ENCODE measurements around the gene HUWE1. TPM values are rescaled to one million over a fixed set of nuclear protein-coding genes. Genes with fewer than 3 reads are reported as not detected.
A peak's percentile ranks its signal among the peaks of the same experiment; 100 is the strongest.

HUWE1 gene
- total and polyA plus RNA-seq, 2 experiments from 2014 or later: 61.2 to 225 TPM

DNA sequence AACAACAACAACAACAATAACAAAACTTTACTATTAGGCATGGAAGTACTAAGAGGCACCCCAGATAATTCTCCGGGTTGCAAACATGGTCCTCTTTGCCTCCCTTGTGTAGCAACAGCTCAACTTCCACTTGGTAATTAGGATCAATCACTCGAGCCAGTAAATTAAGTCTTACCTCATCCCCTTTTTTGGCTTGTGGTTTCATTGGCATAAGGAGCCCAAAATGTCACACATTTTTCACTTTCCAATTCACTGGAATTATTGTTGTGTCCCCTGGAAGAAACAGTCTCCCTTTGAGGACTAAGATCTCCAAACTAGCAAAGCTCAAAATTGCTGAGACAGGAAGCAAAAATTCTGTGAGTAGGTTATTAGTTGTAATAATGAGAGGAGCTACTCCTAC is 203.1 kb downstream of the HUWE1 start (continued):
- TF ChIP-seq, protein P1, sequence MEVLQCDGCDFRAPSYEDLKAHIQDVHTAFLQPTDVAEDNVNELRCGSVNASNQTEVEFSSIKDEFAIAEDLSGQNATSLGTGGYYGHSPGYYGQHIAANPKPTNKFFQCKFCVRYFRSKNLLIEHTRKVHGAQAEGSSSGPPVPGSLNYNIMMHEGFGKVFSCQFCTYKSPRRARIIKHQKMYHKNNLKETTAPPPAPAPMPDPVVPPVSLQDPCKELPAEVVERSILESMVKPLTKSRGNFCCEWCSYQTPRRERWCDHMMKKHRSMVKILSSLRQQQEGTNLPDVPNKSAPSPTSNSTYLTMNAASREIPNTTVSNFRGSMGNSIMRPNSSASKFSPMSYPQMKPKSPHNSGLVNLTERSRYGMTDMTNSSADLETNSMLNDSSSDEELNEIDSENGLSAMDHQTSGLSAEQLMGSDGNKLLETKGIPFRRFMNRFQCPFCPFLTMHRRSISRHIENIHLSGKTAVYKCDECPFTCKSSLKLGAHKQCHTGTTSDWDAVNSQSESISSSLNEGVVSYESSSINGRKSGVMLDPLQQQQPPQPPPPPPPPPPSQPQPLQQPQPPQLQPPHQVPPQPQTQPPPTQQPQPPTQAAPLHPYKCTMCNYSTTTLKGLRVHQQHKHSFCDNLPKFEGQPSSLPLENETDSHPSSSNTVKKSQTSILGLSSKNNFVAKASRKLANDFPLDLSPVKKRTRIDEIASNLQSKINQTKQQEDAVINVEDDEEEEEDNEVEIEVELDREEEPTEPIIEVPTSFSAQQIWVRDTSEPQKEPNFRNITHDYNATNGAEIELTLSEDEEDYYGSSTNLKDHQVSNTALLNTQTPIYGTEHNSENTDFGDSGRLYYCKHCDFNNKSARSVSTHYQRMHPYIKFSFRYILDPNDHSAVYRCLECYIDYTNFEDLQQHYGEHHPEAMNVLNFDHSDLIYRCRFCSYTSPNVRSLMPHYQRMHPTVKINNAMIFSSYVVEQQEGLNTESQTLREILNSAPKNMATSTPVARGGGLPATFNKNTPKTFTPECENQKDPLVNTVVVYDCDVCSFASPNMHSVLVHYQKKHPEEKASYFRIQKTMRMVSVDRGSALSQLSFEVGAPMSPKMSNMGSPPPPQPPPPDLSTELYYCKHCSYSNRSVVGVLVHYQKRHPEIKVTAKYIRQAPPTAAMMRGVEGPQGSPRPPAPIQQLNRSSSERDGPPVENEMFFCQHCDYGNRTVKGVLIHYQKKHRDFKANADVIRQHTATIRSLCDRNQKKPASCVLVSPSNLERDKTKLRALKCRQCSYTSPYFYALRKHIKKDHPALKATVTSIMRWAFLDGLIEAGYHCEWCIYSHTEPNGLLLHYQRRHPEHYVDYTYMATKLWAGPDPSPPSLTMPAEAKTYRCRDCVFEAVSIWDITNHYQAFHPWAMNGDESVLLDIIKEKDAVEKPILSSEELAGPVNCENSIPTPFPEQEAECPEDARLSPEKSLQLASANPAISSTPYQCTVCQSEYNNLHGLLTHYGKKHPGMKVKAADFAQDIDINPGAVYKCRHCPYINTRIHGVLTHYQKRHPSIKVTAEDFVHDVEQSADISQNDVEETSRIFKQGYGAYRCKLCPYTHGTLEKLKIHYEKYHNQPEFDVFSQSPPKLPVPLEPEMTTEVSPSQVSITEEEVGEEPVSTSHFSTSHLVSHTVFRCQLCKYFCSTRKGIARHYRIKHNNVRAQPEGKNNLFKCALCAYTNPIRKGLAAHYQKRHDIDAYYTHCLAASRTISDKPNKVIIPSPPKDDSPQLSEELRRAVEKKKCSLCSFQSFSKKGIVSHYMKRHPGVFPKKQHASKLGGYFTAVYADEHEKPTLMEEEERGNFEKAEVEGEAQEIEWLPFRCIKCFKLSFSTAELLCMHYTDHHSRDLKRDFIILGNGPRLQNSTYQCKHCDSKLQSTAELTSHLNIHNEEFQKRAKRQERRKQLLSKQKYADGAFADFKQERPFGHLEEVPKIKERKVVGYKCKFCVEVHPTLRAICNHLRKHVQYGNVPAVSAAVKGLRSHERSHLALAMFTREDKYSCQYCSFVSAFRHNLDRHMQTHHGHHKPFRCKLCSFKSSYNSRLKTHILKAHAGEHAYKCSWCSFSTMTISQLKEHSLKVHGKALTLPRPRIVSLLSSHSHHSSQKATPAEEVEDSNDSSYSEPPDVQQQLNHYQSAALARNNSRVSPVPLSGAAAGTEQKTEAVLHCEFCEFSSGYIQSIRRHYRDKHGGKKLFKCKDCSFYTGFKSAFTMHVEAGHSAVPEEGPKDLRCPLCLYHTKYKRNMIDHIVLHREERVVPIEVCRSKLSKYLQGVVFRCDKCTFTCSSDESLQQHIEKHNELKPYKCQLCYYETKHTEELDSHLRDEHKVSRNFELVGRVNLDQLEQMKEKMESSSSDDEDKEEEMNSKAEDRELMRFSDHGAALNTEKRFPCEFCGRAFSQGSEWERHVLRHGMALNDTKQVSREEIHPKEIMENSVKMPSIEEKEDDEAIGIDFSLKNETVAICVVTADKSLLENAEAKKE (CRISPR knock-in tag; IDR thresholded peaks at IDR 0.05): no peak
- no peak for TF ChIP-seq JUNB (IDR thresholded peaks at IDR 0.05; ENCODE audit: unreplicated experiment)

MicroRNA genes within 50 kb of the gene (microRNA counts, 767-probe panel; counts per million panel counts)
- microRNA hsa-miR-98: not detected

Small RNA genes within 50 kb of the gene (microRNA-seq; reads per million reads assigned to microRNA genes)
- 10.0 reads per million, percentile 34 among the genes with 10 or more reads in this experiment for gene MIR98
- gene MIRLET7F2: 2.7 reads per million, percentile 8 among the genes with 10 or more reads in this experiment

Small RNA genes within 50 kb of the gene (small RNA-seq; reads per million reads assigned to genes)
- gene MIR98 (ENCODE audit: low replicate concordance): 0.17 reads per million
- 0.30 reads per million, percentile 12 among the genes with 10 or more reads in this experiment for gene MIRLET7F2 (ENCODE audit: low replicate concordance)

All from GM23338 (cell line).